Stimulated activated naive CD4-positive, alpha-beta T cell (primary cell): ENCODE data around the gene SHC4.
A peak's percentile ranks its signal among the peaks of the same experiment; 100 is the strongest.
"Not testable (repeated sequence)": the region's sequence is repeated elsewhere in the genome, so short reads cannot be mapped to it uniquely, and the experiment has no call there.

Experiments used
- DNase-seq, 6 experiments: peaks; one replicate each; lab custom pipeline; 2025; lab: John Stamatoyannopoulos, UW

The SHC4 gene

DNA sequence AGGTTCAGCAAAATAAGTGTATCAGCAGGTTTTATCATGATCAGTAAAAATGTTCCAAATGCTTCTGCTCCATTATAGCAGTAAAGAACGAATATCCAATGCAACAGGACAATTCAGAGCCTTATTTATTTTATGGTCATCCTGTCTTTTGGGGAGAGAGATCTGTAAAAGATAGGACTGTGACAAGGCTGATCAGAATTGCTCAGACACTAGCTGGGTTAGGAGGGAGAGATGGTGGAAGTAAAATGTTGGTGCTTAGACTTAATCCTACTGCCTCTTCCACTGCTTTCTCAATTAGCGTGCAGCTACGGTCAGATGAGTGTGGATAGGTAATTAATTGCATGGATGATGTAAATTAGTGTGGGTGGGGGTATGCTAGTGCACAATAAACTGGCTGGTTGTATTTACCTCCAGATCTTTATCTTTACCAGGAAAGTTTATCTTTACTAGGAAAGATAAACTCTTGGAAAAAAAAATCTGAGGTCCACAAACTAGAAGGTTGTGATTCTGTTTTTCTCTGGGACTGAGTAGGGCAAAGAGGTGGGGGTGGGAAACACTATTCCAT is 83.6 kb downstream of the SHC4 start:
- DNase-seq: no peak

DNA sequence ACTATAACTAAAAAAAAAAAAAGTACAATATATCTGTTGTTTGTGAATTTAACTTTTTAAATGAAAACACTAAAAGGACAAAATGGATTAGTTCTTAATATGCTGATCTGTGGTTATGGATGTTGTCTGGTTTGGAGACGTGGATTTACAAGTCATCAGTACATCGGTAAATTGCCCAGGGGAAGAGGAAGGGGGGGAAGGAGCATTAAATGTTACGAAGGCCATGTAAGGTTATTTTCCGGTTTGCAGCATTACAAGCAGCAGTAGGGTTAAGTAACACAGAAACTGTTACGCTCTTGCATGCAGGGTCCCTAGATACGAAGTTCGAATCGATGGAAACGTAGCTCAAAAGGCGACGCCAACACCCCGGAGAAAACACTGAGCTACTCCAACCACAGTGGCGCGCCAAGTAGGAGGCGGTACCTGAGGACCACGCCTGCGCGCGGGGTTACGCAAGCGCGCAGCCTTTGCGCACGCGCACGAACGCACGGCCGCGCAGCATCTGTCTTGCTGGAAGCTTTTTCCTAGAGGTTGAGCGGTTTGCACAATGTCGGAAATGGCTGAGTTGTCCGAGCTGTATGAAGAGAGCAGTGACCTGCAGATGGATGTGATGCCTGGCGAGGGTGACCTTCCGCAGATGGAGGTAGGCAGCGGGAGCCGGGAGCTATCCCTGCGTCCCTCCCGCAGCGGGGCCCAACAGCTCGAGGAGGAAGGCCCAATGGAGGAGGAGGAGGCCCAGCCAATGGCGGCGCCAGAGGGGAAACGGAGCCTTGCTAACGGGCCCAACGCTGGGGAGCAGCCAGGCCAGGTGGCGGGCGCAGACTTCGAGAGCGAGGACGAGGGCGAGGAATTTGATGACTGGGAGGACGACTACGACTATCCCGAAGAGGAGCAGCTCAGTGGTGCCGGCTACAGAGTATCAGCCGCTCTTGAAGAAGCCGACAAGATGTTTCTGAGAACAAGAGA is 85.8 kb downstream of the SHC4 start, which contains the start of gene EID1:
Gene EID1, plus strand, starts transcription at position 505 of the 966 bp plus-strand sequence. Its CDS starts 43 bp downstream, at position 548.
- peak; percentile 77 to 92 (median 88) for DNase-seq

DNA sequence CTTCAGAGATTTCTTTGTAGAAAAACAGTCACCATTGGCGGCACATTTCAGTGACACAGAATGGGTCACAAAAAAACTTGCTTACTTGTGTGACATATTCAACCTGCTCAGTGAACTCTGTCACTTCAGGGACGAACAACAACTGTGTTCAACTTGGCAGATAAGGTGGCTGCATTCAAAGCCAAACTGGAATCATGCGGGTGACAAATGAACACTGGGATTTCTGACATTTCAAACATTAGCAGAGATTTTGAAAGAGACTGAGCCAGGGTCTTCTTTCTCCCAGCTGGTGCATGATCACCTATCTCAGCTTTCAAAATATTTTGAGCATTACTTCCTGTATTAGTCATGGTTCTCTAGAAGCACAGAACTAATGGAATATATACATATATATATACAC is 87.7 kb downstream of the SHC4 start:
- no peak for DNase-seq

DNA sequence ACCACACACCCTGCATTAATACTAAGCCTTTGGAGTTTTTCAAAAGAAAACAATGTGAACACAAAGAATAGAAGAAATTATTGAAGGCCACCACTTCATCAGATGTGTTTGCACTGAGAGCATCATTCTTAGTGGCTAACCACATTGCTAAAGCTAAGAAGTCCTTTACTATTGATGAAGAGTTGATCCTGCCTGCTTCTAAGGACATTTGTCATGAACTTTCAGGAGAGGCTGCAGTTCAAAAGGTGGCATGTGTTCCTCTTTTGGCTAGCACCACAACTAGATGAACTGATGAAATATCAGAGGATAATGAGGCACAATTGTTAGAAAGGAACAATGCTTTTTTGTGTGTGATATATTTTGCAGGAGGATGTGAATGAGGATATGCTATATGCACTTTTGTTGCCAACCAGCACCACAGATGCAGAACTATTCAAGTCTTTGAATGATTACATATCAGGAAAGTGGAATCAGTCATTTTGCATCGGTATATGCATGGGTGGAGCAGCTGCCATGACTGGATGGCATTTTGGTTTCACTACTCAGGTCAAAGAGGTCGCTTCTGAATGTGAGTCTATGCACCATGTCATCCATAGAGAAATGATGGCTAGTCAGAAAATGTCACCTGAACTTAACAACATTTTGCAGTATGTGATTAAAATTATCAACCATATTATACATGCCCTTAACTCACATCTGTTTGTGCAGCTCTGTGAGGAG is 88.3 kb downstream of the SHC4 start:
- no peak for DNase-seq

DNA sequence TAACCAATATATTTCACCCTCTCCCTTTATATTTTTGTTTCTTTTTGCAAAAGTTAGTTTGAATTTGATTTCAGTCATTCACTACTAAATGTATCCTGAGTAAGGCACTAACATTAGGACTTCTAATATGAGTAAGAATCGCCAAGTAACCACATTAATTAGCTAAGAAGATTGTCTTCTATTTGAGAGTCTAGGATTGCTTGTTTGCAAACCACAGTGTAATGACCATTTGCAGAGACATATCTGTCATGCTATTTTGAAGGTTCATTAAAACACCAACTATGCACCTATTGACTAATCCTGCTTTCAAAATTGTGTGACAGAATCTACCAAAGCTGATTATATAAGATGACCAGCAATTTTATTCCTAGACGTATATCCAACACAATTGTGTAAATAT is 91.1 kb downstream of the SHC4 start:
- DNase-seq: no peak

DNA sequence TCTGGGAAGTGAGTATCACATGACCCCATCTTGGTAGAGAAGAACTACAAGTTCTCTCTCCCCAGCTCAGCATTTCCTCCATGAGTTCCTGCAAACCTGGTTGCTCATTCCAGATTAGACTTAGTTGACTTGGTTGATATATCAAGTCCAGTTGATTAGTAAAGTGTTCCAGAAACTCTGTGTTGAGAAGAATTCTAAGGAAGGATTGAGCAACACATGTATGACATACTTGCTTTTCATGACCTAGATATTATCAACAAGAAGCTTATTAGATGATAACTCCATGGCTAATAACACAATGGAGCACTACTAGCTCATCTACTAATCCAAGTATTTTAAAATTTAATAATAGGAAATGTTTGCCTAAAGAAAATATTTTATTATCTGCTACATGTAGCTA is 92.2 kb downstream of the SHC4 start:
- DNase-seq: no peak

DNA sequence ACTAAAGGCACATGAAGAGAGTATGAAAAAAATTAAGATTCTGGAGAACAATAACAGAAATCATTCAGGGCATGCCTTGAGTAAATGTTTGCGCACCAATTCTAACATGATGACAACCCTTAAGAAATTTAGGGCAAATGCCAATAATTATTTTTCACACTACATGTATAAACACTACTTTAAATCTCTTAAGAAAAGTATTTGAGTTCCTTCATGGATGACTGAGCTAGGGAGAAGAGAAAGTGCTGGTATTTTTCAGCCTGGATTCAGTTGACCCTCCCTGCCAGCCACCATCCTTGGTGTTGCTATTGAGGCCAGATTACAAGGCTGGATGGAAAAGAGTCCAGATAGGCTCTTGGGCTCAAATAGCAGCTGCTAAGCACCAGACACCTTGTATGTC is 93.8 kb downstream of the SHC4 start:
- DNase-seq: no peak

DNA sequence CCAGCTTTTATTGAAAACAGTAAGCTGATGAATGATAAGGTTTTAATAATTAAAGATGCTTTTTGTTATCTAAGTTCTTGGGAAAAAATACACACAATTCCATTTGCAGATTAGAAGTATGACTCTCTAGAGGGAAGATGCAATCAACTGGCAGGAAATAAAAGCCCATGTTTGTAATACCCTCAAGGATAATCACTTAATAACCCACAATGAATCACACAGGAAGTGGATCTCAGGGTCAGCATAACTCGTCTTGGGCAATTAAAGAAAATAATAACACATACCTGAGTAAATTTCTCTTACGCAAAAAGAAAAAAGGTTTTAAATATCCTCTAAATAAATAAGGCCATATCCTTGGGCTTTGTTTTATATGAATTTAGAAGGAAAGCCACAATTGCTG is 95.2 kb downstream of the SHC4 start:
- DNase-seq: no peak

DNA sequence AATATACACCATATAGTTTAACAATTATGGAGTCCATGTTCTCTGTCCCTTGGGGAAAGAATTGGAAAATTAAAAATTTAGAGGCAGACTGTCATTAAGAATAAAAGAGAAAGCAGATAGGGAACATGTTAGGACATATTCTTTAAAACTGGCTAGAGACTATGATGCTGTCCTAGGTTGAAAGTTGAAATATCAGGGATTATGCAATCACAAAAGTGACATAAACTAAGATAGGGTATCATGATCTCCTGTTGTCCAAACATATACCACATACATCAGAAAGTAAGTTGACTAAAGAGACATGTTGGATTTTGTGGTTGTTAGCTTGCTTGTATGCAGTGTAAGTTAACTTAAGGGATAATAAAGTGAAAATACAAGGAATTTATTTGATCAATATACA is 95.7 kb downstream of the SHC4 start:
- DNase-seq: no peak

DNA sequence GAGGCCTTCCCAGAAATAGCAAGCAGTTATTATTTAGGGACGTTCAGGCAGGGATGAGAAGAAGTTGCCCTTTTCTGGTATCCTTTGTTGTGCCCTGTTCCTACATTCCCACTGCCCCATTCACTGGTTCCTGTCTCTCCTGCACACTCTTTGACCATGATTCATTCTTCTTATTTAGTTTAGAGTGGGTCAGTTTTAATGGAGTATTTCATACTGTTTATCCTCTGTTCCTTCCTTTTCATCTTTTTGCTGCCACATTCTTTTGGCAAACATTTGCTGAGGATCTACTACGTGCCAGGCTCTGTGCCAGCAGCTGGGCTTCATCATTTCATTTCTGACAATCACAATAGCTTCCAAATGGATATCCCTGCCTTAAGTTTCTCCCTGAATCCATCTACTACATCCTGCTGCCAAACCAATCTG is 97.6 kb downstream of the SHC4 start:
- DNase-seq: no peak

DNA sequence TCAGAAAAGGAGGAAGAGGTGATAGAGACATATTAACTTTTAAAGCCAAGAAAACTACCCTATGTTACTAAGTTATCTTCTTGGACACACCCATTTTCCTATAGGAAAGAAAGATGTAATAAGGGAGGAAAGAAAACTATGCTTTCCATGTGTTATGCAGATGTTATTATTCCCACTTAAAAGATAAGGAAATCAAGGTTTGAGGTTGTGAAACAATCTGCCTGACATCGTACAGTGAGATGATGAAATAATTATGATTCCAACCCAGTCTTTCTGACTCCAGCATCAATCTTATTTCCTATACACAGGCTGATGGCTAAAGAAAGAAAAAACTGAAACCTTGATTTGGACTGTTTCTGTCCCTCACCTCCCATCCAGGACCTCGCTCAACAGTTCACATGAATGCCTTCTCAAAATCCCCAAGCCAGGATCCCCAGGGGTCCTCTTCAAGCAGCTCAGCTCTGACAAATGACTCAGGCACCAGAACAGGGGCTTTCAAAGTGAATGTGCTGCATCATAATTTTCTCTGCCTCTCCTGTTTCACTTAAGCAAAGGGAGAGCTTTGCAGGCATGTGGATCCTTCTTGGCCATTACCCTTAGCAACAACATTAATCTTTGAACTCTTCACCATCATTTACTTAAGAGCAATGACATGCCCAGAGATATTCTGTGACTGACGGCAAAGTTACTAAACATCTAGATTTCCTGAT is 98.2 kb downstream of the SHC4 start:
- DNase-seq: no peak

DNA sequence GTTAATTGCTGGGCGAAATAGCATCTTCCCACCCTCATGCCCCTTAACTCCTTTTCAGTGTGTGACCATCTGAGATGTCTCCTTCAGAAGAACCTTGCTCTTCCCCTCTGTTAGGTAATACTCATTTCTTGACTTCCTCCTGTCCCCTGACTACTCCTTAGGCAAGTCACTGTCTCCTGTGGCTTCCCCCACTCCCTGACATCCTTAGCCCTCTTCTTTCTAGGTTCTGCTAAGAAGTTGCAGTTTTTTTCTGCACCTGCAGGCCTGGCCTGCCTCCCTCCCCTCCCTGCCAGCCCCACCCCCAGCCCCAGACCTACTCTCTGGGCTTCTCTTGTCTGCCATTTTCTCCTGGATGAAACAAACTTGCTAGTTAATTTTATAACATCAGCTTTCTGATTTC is 101.0 kb downstream of the SHC4 start:
- no peak for DNase-seq

DNA sequence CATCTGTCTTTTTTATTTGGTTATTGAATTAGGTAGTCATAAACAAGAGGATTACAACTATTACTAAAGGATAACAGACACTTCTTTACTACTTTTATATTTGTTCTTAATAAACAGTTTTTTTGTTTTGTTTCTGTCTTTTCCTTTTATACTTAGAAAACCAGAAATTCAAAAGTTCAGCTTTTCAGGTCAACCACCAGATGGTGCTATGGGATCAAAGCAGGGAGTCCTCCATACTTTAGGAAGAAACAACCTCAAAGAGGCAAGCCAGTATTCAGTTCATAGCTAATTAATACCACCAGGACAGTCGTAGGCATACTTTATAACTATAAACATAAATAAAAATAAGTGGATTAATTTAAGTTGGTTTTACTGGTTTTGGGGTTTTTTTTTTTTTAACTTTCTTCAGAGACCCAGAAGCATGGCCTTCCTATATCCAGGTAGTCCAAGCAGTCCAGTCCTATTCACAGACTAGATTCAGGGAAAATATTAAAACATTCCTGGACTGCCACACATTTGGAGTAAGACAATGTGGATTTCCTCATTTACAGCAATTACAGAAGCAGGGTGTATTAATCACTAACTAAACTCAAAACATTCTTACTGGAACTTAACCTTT is 101.8 kb downstream of the SHC4 start:
- peak in 5 of 6 experiments; percentile 9 to 68 (median 15) for DNase-seq

DNA sequence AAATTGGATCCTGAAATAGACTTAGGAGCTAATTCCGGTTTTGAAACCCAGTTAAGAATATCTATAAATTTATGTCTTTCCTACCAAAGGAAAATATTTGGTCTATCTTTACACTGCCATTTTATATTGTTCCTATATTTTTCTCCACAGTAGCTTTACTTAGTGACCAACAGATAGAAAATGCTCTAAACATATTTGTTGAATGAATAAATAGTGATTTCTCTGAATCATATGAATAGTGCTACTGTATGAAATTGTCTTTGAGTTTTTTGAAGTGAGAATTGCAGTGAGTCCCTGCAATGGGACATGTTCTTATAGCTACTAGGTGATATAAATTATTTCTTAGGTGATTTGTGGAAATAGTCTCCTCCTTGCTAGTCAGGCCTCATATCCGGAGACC is 104.3 kb downstream of the SHC4 start:
- no peak for DNase-seq

DNA sequence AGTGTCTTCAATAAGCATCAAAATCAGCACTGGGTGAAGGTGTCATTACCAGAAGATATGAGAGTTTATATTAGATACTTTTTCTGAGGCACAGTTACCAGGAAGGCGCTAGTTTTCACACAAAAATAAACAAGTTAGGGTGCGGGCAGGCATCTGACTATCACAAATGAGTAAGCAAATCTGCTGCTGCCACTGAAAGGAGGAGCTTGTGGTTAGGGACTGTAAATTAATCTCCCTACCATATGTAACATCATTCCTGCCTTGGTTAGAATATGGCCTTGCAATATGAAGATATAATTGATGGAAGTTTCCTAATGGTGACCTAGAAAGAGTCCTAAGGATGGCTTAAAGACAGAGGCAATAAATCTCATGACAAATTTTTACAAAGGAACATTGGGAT is 105.3 kb downstream of the SHC4 start:
- no peak for DNase-seq

DNA sequence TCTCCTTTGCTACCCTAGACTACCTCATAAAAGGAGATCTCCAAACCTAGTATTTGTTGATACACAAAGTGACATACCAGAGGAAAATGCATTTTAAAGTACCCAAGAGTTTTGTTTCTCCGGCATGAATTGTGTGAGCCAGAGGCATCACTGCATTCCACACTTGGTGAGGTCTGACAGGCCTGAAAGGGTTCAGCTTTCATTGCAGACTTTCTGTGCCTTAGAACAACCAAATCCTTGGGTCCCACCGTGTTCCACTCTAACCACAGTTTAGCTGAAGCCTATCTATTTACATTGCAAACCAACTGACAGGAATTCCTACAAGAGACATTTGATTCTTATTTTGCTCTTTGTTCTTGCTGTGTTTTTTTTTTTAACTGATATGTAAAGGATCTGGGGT is 106.8 kb downstream of the SHC4 start:
- DNase-seq: no peak

DNA sequence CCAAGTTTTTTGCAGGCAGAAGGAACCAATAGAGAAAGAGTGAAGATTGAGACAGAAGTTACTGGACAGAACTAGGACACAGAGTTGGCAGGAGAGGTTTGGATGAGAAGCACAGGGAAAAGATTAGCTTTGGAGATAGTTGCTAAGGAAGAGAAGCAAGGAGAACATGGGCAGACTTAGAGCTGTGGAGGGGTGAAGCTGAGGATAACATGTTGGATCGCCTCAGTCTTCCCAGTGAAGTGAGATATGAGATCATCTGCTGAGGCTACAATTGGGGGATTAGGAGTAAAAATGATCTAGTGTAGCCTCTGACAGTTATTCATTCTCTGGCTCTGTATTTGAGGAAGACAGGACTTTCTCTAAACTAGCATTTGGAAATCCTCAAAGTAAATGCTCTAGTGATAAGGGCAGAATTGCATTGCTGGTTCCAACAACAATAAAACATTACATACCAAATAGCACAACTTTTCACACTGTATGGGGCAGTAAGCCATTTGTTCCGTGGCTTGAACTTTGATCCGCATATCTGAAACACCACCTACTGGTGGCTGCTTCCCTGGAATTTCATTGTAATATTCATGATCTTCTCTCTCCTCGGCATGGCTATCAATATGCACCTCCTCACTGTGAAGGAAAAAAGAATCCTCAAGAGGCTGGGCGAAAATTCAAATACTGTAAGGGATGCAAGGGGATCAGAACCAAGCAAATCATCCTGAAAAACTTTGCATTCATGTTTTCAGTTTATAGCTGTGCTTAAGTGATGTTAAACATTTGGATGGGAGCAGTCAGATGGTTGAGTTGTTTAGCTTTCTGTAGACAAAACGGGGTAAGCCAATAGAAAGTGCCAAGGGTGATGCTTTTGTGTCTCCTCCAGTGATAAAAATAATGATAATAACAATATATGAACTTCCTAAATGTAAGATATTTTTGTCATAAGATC is 107.9 kb downstream of the SHC4 start:
- DNase-seq: no peak

DNA sequence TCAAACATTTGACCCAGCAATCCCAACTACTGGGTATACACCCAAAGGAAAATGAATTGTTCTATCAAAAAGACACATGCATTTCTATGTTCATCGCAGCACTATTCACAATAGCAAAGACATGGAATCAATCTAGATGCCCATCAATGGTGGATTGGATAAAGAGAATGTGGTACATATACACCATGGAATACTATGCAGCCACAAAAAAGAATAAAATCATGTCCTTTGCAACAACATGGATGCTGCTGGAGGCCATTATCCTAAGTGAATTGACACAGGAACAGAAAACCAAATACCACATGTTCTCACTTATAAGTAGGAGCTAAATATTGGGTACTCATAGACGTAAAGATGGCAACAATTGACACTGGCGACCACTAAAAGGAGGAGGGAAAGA is 109.3 kb downstream of the SHC4 start:
- not testable (repeated sequence) for DNase-seq

DNA sequence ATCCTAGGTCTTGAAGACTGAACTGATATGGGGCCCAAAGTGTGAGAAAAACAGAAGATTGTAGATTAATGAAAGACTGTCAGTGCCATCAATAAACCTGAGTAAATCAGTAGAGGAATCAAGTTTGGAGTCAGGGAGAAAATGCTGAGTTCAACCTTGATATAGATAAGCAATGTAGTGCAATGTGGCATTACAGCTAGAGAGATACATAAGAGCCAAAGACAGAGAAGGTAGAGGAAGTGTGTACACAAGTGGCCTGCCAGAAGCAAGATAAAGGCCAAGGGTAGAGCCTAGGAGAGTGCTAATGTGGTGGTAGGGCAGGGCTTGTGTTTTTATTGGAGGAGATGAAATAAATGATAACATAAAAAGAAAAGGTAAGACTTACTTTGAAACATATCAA is 111.8 kb downstream of the SHC4 start:
- DNase-seq: no peak

DNA sequence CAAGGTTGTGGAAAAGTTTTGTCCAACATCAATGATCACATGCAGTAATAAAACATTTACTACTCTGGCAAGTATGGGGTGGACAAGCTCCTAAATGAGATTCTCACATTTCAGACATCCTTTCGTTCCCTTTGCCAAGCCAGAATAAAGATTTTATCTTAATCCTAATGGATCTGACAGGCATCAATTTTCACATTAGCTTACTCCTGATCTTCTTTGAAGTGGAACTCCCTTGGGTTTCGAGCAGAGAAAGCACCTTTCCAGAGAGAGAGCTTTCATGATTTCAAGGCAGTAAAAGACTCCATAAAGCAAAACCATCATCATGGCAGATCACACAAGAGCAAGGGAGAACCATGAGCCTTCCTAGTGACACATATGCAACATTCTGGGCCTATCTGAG is 113.1 kb downstream of the SHC4 start:
- DNase-seq: no peak

DNA sequence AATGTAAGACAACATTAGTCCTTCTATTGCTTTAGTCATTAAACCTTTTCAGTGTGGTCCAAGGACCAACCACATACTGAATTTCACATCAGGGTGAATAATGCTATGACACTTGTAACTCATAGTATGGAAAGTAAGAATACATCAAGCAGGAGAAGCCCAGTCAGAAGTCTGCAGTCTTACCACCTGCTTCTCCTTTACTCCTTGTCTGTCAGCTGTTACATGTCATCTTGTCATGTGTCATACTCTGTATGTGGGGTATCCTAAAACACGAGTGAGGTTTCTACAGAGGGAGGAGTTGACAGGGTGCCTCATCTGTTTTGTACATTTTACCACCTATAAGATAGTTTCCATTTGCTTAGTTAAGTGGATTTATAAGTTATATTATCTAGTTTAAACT is 118.6 kb downstream of the SHC4 start:
- no peak for DNase-seq
